ENCODE measurements around the gene MATN1. TPM values are rescaled to one million over a fixed set of nuclear protein-coding genes. Genes with fewer than 3 reads are reported as not detected.

The MATN1 gene
- total RNA-seq, 1 donor = not detected

- DNase-seq (ENCODE audit: low read depth) = no peak
- no peak for TF ChIP-seq CTCF (IDR thresholded peaks at IDR 0.05; ENCODE audit: insufficient read depth, low read depth, low read length)
- no peak overlapping the region for H3K4me3 ChIP-seq (ENCODE audit: low read depth, low read length)
These were observed 42.4 kb upstream of the MATN1 start for GRCh38 chr1:30765556-30766434.

- no peak overlapping the region for H3K4me3 ChIP-seq (ENCODE audit: low read depth, low read length)
- no peak for DNase-seq (ENCODE audit: low read depth)
- TF ChIP-seq CTCF (IDR thresholded peaks at IDR 0.05; ENCODE audit: insufficient read depth, low read depth, low read length) = no peak
These were observed 41.7 kb upstream of the MATN1 start for GRCh38 chr1:30764939-30765555.

DNA sequence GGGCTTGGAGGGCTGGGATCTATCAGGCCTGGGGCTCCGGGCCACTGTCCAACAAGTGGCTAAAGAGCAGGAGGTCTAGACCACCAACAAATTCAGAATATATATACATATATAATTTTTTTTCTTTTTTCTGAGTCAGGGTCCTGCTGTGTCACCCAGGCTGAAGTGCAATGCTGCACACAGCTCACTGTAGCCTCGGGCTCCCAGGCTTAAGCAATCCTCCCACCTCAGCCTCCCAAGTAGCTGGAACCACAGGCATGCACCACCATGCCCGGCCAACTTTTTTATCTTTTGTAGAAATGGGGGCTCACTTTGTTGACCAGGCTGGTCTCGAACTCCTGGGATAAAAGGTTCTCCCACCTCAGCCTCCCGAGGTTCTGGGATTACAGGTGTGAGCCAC is 41.0 kb upstream of the MATN1 start:
- DNase-seq (ENCODE audit: low read depth) = no peak
- no peak for TF ChIP-seq CTCF (IDR thresholded peaks at IDR 0.05; ENCODE audit: insufficient read depth, low read depth, low read length)
- H3K4me3 ChIP-seq (ENCODE audit: low read depth, low read length) = no peak overlapping the region

GRCh38 chr1:30763651-30764248 is 40.4 kb upstream of the MATN1 start:
- no peak overlapping the region for H3K4me3 ChIP-seq (ENCODE audit: low read depth, low read length)
- peak; percentile 79 for DNase-seq (ENCODE audit: low read depth)
- no peak for TF ChIP-seq CTCF (IDR thresholded peaks at IDR 0.05; ENCODE audit: insufficient read depth, low read depth, low read length)

DNA sequence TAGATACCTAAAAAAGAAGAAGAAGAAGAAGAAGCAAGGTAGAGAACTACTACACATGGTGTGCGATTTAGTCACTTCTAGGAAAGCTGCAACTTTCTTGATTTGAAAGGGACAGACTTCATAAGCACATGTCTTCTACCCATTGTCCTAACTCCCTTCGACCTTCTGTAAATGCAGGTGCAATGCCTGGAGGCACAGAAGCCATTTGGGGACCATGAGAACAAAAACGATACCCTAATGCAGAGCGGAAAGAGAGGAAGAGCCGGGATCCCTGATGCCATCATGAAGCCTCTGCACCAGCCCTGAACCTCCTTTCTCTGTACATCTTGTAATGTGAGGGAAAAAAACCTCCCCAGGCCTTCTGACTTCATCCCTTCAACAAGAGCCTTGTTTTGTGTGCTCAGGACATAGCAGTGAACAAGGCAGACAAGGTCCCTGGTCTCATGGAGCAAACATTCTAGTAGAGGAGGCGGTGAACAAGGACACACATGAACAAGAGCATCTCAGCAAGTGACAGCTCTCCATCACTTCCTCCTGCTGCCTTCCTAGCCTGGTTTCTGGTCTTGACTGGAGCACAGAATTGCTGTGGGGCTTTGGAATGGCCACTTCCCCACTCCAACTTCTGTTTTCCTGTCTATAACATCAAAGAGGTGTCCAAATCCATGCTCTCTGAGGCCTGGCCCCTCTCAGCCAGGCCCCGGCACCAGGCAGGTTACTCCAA is 39.7 kb upstream of the MATN1 start:
- H3K4me3 ChIP-seq (ENCODE audit: low read depth, low read length) = no peak overlapping the region
- no peak for DNase-seq (ENCODE audit: low read depth)
- TF ChIP-seq CTCF (IDR thresholded peaks at IDR 0.05; ENCODE audit: insufficient read depth, low read depth, low read length) = no peak

- no peak overlapping the region for H3K4me3 ChIP-seq (ENCODE audit: low read depth, low read length)
- DNase-seq (ENCODE audit: low read depth) = no peak
- no peak for TF ChIP-seq CTCF (IDR thresholded peaks at IDR 0.05; ENCODE audit: insufficient read depth, low read depth, low read length)
These were observed 39.0 kb upstream of the MATN1 start for GRCh38 chr1:30762152-30762929.

Data from fibroblast of villous mesenchyme (primary cell).